H1 (cell line): ENCODE results near the gene ERN2. TPM values are rescaled to one million over a fixed set of nuclear protein-coding genes. Genes with fewer than 3 reads are reported as not detected.

Experiments
- MAX ChIP-seq: IDR thresholded peaks from 2 replicates; pipeline ENCODE4 v1.6.1; 2012; ENCODE audit warnings: inconsistent platforms
- NANOG ChIP-seq: IDR thresholded peaks from 2 replicates; pipeline ENCODE4 v1.6.1; 2011; ENCODE audit warnings: low read length, low read depth, mild to moderate bottlenecking, inconsistent platforms; ENCODE audit not compliant: insufficient read depth, poor library complexity, severe bottlenecking
- SIX5 ChIP-seq: IDR thresholded peaks from 2 replicates; pipeline ENCODE4 v1.6.1; 2011; ENCODE audit warnings: mild to moderate bottlenecking, low read depth, low read length
- SP4 ChIP-seq: IDR thresholded peaks from 2 replicates; pipeline ENCODE4 v1.6.1; 2012; ENCODE audit warnings: low read length, inconsistent platforms
- polyA plus RNA-seq, 7 experiments: library from polyadenylated mRNA; depleted of rRNA in 3 of 7; stranded (reverse) in 5 of 7; unstranded in 2 of 7; fragments of >200 nt in 5 of 7; fragments of 200-250 nt in 2 of 7; gene quantifications; 1 replicate in 5 of 7; 2 replicates in 1 of 7; 4 replicates in 1 of 7; pipeline versions ENCODE4 v1.2.1 to v1.2.3, GENCODE V29; 2011 to 2013; ENCODE audit warnings: missing spikeins in 2 of 7, mixed read lengths in 2 of 7
- total RNA-seq: library from RNA; stranded (reverse); fragmentation: NEBNext Ultra II Directional; extraction: Animal tissue kit (Norgen Biotek cat#: 25700); gene quantifications from 2 replicates; pipeline ENCODE4 v1.2.1, GENCODE V29; 2021

Gene ERN2
- total and polyA plus RNA-seq, 2 of the 8 experiments (the other 6 are each of a cell fraction or from before 2014, with no cell fraction given): 2.4 to 4.4 TPM

DNA sequence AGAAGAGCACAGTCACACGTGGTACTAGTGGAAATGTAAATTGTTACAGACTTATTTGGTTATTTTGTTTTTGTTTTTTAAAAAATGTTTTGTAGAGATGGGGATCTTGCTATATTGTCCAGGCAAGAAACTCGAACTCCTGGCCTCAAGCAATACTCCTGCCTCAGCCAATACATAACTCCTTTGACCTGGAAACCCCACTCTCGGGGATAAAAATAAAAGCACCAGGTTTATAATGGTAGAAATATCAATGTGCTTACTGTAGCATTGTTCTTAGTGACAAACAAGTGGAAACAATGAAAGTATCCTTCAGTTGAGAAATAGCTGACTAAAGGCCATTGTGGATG lies 11.7 kb upstream of the ERN2 start (continued):
- TF ChIP-seq SIX5 (no peak), MAX (no peak), SP4 (no peak), NANOG (no peak)
